ENCODE data around the gene DDX49. TPM values are rescaled to one million over a fixed set of nuclear protein-coding genes. Genes with fewer than 3 reads are reported as not detected.
"Not testable (repeated sequence)": the region's sequence is repeated elsewhere in the genome, so short reads cannot be mapped to it uniquely, and the experiment has no call there.

DDX49 gene
- polyA plus RNA-seq, 3 donors, result 45.9 to 59.4 (median 55.4) TPM

GRCh38 chr19:18952364-18953003 lies 33.0 kb downstream of the DDX49 start:
- WGBS, 3 donors, result 45 to 59% (median 46%) methylated on average over 17 of the region's 17 CpGs
- not testable (repeated sequence) for H3K27ac ChIP-seq (ENCODE audit: low read depth, low read length)

GRCh38 chr19:18954094-18954493 lies 34.6 kb downstream of the DDX49 start:
- no peak overlapping the region for H3K27ac ChIP-seq (ENCODE audit: low read depth, low read length)
- WGBS, 3 donors, result 81 to 93% (median 87%) methylated on average over 3 of the region's 3 CpGs

- H3K27ac ChIP-seq (ENCODE audit: low read depth, low read length), result no peak overlapping the region
- 95 to 98% (median 96%) methylated on average over 2 of the region's 2 CpGs for WGBS, 3 donors
Observed at GRCh38 chr19:18955042-18955441, 35.5 kb downstream of the DDX49 start.

GRCh38 chr19:18960370-18960769 lies 40.9 kb downstream of the DDX49 start:
- no peak overlapping the region for H3K27ac ChIP-seq (ENCODE audit: low read depth, low read length)
- 86 to 91% (median 89%) methylated on average over 4 of the region's 4 CpGs for WGBS, 3 donors

GRCh38 chr19:18961767-18962620 lies 42.5 kb downstream of the DDX49 start:
- WGBS, 3 donors, result 21 to 26% (median 25%) methylated on average over 26 of the region's 26 CpGs
- H3K27ac ChIP-seq (ENCODE audit: low read depth, low read length), result no peak overlapping the region

- no peak overlapping the region for H3K27ac ChIP-seq (ENCODE audit: low read depth, low read length)
- WGBS, 3 donors, result 85 to 94% (median 94%) methylated on average over 9 of the region's 9 CpGs
Observed at GRCh38 chr19:18964121-18964520, 44.6 kb downstream of the DDX49 start.

GRCh38 chr19:18966307-18966706 lies 46.8 kb downstream of the DDX49 start:
- no peak overlapping the region for H3K27ac ChIP-seq (ENCODE audit: low read depth, low read length)
- 53 to 67% (median 54%) methylated on average over 4 of the region's 4 CpGs for whole genome bisulfite sequencing, 3 donors

GRCh38 chr19:18967358-18968146 lies 48.0 kb downstream of the DDX49 start:
- H3K27ac ChIP-seq (ENCODE audit: low read depth, low read length), result no peak overlapping the region
- WGBS, 3 donors, result 20 to 48% (median 24%) methylated on average over 11 of the region's 11 CpGs

GRCh38 chr19:18969931-18970659 lies 50.6 kb downstream of the DDX49 start:
- no peak overlapping the region for H3K27ac ChIP-seq (ENCODE audit: low read depth, low read length)
- WGBS, 3 donors, result 73 to 87% (median 75%) methylated on average over 13 of the region's 13 CpGs

GRCh38 chr19:18972301-18972811 lies 52.8 kb downstream of the DDX49 start:
- peak overlapping the region; percentile 5 for H3K27ac ChIP-seq (ENCODE audit: low read depth, low read length)
- WGBS, 3 donors, result 12 to 27% (median 14%) methylated on average over 12 of the region's 12 CpGs

- WGBS, 3 donors, result 60 to 90% (median 67%) methylated on average over 5 of the region's 5 CpGs
- no peak overlapping the region for H3K27ac ChIP-seq (ENCODE audit: low read depth, low read length)
Observed at GRCh38 chr19:18972851-18973250, 53.3 kb downstream of the DDX49 start.

GRCh38 chr19:18975011-18975410 lies 55.5 kb downstream of the DDX49 start:
- H3K27ac ChIP-seq (ENCODE audit: low read depth, low read length), result no peak overlapping the region
- WGBS, 3 donors, result 87 to 97% (median 96%) methylated on average over 3 of the region's 3 CpGs

- 76 to 79% (median 78%) methylated on average over 10 of the region's 10 CpGs for WGBS, 3 donors
- H3K27ac ChIP-seq (ENCODE audit: low read depth, low read length), result no peak overlapping the region
Observed at GRCh38 chr19:18975869-18976268, 56.4 kb downstream of the DDX49 start.

Other genes with a start within 250 kb of the DDX49 start
- gene CRTC1, start 236.0 kb upstream of the DDX49 start, polyA plus RNA-seq, result 1 to 10 TPM; 5.3 to 8.3 (median 5.4) TPM
- 1 to 10 TPM in 1 of 3 donors, under 1 TPM in 2; 0.24 to 3.4 (median 0.52) TPM for gene COMP, start 128.4 kb upstream of the DDX49 start, polyA plus RNA-seq
- gene UPF1, start 87.8 kb upstream of the DDX49 start, polyA plus RNA-seq, result 10 to 100 TPM; 28.5 to 45.5 (median 35.2) TPM
- 1 to 10 TPM in 1 of 3 donors, under 1 TPM in 2; 0.24 to 1.0 (median 0.31) TPM for gene CERS1, start 23.6 kb upstream of the DDX49 start, polyA plus RNA-seq
- gene COPE, start 328 bp upstream of the DDX49 start, polyA plus RNA-seq, result 100 to 1,000 TPM; 139 to 193 (median 188) TPM
- 10 to 100 TPM in 2 of 3 donors, 1 to 10 TPM in 1; 5.7 to 44.3 (median 16.3) TPM for gene HOMER3, start 21.5 kb downstream of the DDX49 start, polyA plus RNA-seq
- 10 to 100 TPM; 14.3 to 35.2 (median 31.7) TPM for gene SUGP2, start 113.8 kb downstream of the DDX49 start, polyA plus RNA-seq
- 10 to 100 TPM in 2 of 3 donors, 1 to 10 TPM in 1; 8.7 to 19.9 (median 15.6) TPM for gene ARMC6, start 113.9 kb downstream of the DDX49 start, polyA plus RNA-seq
- gene SLC25A42, start 144.3 kb downstream of the DDX49 start, polyA plus RNA-seq, result 10 to 100 TPM; 10.8 to 11.4 (median 11.0) TPM
- 10 to 100 TPM in 2 of 3 donors, 1 to 10 TPM in 1; 8.7 to 21.8 (median 19.0) TPM for gene TMEM161A, start 218.8 kb downstream of the DDX49 start, polyA plus RNA-seq

Measured in adipose tissue (tissue), 3 donors.